ENCODE results near the gene TMEM17.

The TMEM17 gene

DNA sequence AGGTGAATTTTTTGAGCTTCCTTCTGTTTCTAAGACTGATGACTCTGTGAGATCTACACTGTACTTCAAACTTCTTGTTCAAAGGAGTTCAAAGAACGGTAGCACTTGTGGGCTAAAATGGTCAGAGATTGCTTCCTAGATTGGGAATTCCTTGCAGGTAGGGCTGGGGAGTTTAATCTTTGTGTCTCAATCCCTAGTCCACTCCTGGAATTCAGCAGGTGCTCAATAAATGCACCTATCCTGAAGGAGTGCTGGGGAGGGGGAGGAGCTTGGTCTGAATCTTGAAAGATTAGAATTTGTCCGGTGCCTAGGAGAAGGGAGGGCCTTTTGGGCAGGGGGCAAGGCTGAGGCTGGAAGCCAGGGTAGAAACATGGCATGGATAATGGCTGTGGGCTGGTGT lies 34.6 kb downstream of the TMEM17 start:
- no peak for DNase-seq

DNA sequence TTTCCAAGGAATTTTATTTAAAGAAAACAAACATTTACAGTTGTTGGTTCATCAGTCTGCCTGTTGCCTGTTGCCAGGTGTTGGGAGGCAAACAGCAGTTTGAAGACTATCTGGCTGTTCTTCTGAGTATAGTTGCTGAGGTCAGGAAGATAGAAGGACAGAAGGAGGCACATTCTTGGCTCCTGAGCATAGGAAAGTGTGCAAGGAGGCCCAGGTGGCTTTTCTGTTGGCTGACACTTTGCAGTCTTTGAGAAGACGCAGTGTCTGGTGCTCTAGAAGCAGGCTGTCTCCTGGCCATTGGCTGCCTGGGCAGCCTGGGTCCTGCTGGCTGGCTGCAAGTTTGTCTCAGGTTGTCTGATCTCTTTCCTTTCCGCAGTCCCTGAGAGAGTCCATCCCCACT lies 36.4 kb downstream of the TMEM17 start:
- DNase-seq: no peak

DNA sequence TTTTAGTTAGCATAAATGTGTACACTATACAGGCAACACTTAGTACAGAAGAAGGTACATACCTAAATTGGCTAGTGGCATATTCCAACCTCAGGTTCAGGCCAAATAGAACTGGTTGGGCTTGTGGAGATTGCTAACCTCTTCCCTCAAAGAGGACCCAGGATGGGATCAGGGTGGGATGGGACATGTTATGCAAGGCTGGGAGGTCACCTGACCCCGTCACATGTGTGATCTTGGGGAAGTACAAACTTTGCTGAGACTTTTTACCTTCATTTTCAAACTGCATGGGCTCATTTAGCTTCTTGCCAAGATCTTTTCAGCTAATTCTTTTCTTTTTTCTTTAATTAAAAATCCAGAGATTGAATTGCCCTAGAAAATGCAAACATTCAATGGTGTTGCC lies 36.9 kb downstream of the TMEM17 start:
- no peak for DNase-seq

DNA sequence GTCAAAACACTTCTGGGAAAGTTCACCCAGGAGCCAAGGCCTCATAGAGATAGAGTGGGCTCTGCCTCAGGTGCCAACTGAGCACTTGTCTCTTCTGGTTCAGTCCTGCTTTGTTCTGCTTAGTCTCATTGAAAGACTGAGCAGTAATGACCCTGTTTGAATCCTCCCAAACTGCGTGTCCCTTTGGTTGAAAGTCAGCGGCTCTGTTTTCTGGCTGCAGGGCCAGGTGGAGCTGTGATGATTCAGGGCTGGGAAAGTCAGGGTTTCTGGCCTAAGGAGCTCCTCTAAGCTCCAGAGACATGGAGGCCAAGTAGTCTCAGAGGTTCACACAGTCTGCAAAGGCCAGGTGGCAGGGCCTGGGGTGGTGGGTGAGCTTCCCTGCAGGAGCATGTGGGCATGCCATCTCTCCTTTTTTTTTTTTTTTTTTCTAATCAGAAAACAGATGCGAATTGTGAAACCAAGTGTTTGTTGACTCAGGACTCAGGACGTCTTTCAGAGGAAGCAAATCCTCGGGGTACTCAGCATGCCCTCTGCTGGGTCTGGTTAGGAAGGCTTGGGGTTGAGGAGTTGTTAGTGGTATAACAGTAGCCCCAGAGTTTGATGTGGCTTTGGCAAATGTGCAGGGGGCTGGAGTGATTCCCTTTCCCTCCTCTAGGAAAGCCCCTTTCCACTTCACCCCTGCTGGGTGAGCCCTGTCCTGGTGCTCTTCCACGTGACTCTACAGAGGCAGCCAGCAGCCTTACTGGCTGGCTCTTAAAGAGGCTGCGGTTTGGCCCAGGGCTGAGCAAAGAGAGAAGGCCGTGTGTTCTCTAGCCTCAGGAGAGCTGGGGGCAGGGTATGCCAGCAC lies 38.3 kb downstream of the TMEM17 start:
- no peak for DNase-seq

DNA sequence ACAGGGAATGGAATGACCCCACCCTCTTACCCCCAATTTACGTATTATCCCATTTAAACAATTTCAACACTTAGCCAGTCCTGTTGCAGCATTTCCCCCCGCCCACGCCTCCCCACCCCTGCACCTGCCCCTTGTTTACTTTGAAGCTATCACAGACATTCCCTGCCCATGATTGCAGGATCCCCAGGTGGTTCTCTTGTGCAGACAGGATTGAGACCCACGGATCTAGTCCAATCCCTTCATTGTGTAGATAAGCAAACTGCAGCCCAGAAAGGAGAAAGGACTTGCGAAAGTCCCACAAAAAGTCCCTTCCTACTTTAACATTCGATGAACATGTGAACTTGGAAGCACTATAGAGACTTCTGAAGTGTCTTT lies 38.9 kb downstream of the TMEM17 start:
- DNase-seq: no peak

DNA sequence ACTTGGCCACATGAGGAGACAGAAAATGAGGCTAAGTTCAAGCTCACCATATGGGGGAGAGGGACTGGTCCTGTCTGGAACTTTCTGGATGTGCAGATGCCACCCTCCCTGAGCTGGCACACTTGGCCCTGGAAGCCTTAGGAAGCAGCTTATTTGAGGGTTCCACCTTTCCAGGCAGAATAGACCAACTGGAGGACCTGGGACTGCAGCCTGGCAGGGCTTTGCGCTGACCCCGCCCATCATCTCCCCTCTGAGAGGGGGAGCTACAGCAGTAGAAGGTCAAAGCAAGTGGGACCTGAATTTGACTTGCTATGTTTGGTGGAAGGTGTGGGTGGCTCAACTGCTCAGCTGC lies 39.5 kb downstream of the TMEM17 start:
- DNase-seq: no peak

DNA sequence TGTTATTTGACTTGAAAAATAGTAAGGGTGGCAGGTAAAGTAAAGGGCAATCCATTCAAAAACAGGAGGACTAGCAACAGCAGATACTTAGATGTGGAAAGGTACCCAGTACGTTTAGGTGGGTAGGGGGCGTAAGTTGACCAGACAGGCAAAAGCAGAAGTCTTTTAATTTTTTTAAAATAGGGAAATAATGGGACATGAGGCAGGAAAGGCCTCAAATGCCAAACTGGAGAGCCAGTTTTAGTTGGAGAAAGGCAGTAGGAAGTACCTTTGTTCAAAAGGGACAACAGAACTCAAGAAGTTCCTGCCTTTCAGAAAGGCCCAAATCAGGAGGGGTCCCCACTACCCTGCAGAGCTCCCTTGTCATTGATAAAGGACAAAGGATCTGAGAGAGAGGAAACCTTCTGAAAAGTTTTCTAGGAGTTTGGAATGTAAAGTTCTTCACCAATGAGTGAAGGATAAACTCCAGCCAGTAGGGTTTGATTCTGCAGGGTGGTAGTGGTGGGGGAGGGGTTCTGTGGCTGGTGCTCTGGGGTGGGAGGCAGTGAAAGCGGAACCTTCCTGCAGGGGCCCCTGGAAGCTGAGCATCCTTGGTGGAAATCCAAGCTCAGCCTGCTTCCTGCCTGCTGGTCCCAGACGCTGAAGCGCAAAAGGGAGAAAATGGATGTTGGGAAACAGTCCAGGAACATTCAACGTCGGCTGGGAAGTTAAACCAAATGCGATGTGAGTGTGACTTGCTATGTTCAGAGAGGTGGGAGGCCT lies 40.1 kb downstream of the TMEM17 start:
- DNase-seq: no peak

DNA sequence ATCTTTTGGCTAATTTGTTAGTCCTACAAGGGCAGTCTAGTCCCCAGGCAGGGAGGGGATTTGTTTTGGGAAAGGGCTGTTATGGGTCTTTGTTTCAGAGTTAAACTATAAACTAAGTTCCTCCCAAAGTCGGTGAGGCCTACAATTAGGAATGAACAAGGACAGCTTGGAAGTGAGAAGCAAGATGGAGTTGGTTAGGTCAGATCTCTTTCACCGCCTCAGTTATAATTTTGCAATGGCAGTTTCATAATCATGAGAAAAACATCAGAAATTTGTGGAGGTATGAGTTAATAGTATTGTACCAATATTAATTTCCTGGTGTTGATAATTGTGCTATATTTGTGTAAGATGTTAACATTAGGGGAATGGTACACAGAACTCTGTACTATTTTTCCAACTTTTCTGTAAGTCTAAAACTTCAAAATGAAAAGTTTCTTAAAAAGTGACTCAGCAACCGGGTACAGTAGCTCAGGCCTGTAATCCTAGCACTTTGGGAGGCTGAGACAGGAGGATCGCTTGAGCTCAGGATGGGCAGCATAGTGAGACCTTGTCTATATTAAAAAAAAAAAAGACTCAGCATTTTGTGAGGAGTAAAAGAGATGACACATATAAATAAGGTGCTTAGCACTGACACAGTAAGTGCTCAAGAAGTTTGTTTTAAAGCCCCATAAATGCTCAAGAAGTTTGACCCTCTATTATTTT lies 40.8 kb downstream of the TMEM17 start:
- no peak for DNase-seq

DNA sequence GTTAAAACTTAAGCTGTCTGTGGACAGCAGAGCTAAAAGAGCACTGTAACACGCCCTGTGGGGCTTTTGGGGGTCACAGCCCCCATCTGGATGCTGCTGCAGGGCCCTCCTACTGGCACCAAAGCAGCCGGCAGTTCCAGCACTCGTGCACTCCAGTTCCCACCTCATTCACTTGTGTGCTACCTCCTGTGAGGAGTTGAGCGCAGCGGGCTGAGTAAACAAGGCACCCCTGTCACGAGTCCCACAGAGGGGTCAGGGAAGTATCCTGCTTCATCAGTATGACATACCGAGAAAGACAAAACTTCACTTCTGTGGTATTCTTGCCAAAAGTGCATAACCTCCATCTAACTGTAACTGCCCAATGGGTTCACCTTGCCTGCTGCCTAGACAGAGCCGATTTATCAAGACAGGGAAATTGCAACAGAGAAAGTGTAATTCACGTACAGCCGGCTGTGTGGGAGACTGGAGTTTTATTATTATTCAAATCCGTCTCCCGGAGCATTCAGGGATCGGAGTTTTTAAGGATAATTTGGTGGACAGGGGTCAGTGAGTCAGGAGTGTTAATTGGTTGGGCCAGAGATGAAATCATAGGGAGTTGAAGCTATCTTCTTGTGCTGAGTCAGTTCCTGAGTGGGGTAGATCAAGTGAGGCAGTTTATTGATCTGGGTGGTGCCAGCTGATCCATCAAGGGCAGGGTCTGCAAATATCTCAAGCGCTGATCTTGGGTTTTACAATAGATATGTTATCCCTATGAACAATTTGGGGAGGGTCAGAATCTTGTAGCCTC lies 41.6 kb downstream of the TMEM17 start:
- DNase-seq: no peak

DNA sequence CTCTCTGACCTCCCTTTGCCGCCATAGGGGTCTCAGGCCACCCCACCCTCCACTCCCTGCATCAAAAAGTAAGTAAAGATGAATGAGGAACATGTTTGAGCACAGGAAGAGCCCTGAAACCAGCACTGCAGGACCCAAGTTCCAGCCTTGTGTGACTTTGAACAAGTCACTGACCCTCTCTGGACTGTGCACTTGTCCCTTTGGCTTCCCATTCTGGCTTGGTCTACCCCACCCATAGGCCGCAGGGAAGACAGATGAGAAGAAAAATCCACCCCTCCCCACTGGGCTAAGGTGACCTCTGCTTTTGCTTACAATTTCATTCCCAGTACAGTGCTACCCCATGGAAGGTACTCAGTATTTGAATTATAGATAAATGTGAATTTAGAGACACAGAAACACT lies 43.8 kb downstream of the TMEM17 start:
- no peak for DNase-seq

DNA sequence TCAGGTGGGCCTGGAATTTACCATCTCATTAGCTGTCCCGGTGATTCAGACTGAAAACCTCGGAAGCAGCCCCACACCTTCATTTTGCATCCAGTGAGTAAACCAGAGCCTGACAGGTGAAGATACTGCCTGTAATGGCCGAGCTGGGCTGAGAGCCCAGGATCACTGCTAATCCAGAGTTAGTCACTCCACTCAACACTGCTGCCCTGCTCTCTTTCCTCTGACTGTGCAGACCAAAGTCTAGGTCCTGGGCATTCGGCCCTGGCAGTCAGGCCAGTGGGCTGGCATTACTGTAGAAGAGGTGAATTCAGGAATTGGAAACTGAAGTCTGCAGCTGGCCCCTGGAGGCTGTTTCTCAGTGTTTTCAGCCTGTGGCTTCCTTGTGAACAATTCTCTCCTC lies 44.3 kb downstream of the TMEM17 start:
- DNase-seq: no peak

DNA sequence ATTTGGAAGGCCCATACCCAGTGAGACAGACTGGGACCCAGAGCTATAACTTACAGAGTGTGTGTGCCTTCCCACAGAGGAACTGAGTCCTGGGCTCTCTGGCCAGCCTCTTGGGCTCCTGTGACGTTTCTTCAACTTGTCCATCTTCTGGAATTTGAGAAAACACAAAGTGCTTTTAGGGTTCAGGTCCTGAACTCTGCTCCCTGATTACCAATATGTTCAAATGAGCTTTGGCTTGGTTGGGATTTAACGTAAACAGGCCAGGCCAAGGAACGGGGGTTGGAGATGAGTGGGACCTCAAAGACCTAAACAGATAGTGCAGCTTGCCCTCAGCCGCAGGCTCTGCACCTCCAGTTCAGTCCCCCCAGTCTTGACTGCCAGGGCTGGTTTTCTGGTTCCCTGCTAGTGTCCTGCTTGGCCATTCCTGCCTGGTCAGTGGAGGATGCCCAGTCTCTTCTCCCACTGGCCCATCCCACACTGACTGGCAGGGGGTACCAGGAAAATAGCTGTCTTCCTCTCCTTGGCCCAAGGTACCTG lies 44.9 kb downstream of the TMEM17 start:
- no peak for DNase-seq

DNA sequence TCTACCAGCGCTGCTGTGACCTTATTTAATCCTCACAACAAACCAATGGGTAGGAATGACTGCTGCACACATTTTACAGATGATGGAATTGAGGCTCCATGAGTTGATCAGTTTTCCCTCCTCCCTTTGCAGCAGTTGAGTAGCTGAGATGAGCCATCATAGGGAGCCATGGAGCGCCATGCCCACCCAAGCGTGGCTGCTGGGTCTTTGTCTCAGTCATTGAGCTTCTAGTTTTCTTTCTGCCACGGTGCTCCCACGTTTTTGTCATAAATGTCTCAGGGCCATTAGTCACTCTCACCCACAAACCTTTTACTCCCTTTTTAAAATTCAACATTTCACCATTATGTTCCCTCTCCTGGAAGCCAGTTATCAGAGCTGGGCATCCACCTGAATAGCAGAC lies 45.8 kb downstream of the TMEM17 start:
- DNase-seq: no peak

DNA sequence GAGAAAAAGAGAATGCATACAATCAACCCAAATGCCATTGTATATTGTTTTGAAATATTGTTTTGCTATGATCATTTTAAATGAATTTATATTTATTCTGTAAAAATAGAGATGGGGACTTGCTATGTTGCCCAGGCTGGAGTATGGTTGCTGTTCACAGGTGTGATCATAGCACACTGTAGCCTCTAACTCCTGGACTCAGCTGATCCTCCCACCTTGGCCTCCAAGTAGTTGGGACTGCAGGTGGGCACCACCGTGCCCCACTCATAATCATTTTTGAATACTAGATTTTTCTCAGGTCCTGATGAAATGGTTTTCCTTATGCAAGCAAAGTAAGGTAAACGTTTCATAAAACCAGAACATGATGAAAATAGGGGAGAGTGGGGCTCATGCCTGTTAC lies 46.3 kb downstream of the TMEM17 start:
- no peak for DNase-seq

DNA sequence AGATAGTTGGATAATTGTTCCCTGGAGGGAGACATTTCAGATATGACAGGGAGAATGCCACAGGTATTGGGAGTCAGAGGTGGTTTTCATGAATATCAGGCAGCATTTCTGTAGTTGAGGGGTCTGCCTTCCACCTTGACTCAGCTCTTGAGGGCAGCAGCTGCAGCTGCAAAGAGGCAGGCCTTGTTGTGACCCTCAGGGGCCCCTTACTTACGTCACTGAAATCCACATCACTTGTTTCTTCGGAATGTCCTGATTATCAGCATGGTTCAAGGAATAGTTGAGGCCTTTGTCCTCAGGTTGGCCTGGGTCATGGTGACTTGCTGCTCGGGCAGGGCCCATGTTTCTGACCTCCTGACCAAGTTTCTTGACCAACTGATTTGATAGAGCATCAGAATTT lies 46.9 kb downstream of the TMEM17 start:
- no peak for DNase-seq

DNA sequence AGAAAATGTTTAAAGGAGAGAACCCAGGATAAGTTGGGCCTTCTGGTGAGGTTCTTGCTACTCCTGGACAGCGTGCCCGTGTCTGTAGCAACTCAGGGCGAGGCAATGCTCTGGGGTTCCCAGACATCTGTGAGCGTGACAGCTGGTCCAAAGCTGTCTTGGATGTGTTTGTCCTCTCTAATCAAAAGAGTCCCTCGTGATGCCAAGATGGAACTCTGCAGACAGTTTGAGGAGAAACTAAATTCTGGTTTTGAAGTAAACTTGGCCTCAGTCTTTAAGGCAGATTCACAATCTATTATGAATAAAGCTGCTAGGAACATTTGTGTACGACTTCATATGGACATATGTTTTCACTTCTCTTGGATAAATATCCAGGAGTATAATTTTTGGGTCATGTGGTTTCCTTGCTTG lies 47.3 kb downstream of the TMEM17 start:
- no peak for DNase-seq

DNA sequence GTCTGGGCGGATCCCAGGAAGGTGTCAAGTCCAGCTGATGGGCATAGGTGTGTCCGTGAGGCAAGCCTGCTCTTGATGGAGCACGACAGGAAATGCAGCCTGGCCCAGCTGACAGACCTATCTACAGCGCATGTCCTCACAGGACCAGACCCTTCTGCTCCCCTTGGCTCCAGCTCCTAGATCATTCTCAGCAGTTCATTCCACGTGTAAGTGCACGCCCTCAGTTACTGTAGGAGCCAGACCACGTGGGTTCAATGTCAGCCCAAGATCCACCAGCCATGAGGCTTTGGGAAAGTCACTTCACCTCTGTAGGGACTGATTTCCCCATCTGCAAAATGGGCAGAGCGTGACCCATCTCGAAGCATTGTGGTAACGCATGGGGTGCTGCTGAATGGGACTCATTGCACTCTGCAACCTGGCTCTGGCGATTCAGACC lies 47.8 kb downstream of the TMEM17 start:
- DNase-seq: no peak

DNA sequence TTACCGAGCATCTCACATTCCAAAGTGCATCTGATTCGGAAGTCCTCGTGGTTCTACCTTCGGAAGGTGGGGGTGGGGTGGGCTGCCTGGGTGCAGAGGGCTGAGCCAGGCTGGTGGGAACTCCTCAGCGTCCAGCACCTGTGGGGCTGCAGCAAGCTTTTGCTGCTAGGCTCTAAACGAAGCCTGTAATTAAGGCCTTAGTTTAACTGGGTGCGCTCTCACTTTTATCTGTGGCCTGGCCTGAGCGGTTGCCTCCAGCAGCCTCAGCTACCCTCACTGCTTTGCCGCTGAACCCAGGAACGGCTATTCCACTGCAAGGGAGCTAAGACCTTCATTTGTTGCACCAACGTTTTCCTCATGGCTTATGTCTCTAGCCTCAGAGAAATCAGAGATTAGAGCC lies 48.4 kb downstream of the TMEM17 start:
- no peak for DNase-seq

DNA sequence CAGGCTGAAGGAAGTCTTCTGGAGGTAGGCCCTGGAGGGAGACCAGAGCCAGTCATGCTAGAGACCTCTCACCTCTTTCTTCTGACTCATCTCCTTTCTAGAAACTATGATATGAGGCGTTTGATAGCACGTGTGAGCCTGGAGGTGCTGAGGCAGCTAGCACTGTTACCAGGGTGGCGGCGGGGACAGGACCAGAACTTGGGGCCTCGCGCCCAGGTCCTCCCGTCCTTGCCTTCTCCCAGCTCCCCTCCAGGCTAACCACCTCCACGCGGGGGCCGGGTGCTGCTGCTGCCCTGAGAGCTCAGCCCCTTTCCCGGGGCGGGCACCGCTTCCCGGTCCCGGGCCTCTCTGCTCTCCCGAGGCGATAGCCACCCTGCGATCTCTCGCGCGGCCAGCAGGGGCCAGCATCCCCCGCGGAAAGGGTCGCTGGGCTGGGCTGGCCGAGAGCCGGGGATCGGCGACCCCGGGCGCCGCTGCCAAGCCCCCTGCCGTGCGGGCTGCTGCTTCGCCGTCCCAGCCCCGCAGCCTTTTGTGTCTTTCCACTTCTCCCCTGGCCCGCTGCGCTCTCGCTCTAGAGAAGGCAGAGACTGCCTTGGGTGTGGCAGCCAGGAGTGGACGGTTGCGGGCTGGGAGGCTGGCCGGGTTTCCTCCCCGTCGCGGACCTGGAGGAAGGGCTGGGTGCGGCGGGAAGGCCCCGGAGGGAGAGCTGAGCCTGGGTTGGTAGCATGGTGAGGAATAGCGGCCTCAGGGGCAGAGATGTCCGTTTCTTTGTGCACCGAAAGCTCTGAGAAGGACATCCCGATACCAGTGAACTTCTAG lies 49.1 kb downstream of the TMEM17 start:
- peak; percentile 69 for DNase-seq

DNA sequence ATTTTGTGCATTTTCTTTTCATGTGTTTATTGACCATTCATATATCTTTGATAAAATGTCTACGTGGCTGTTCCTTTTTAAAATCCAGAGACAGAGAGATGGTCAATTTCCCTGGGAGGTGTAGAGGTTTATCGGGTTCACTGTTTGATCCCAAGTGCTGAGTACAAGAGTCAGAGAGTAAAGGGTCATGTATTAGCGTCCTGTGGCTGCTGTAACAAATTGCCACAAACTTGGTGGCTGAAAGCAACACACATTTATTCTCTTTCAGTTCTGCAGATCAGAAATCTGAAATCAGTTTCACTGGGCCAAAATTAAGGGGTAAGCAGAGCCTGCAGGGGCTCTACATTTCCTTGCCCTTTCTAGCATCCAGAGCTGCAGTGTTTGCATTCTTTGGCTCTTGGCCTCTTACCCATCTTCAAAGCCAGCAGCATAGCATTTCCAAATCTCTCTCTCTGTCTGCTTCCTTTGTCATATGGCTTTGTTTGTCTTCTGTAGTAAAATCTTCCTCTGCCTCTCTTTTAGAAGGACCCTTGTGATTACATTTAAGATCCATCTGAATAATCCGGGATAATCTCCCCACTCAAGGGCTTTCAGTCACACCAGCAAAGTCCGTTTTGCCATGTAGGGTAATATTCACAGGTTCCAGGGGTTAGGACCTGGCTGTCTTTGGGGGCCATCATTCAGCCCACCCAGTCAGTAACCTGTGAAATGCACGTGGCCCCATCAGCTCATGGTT lies 49.9 kb downstream of the TMEM17 start:
- no peak for DNase-seq

DNA sequence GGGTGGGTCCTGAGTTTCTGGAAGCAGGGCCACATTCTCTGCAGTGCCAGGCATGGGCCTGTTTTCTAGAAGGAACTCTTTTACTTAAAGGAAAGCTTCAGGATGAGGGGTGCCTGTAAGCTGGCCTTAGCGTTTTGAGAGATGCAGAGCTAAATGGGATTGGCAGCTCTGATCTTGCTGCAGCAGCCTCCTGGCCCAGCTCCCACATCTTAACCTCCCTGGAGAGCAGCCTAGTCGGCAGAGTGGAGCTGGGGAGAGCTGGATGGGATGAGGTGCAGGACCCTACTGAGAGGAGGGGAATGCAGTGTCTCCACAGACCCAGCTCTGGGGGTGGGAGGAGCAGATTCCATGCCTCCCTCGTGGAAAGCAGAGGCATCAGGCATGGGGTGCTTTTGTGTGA lies 52.0 kb downstream of the TMEM17 start:
- DNase-seq: no peak
